GM12878 (cell line): Measurements from ENCODE around the gene MEIS2.

Experiments
- MYC ChIP-seq: IDR thresholded peaks from 2 replicates; pipeline ENCODE4 v1.6.1; 2011; ENCODE audit warnings: mild to moderate bottlenecking, low read length, moderate library complexity, inconsistent platforms; ENCODE audit not compliant: insufficient read depth, insufficient replicate concordance, insufficient read length, severe bottlenecking
- NFIC ChIP-seq: IDR thresholded peaks from 2 replicates; pipeline ENCODE4 v1.6.1; 2012; ENCODE audit warnings: low read depth, mild to moderate bottlenecking, inconsistent platforms, low read length, moderate library complexity
- PAX5 ChIP-seq: IDR thresholded peaks from 2 replicates; pipeline ENCODE4 v1.6.1; 2011; ENCODE audit warnings: low read depth, low read length, borderline replicate concordance
- TAF1 ChIP-seq: IDR thresholded peaks from 2 replicates; pipeline ENCODE4 v1.6.1; 2011; ENCODE audit warnings: mild to moderate bottlenecking, low read depth, low read length, borderline replicate concordance

DNA sequence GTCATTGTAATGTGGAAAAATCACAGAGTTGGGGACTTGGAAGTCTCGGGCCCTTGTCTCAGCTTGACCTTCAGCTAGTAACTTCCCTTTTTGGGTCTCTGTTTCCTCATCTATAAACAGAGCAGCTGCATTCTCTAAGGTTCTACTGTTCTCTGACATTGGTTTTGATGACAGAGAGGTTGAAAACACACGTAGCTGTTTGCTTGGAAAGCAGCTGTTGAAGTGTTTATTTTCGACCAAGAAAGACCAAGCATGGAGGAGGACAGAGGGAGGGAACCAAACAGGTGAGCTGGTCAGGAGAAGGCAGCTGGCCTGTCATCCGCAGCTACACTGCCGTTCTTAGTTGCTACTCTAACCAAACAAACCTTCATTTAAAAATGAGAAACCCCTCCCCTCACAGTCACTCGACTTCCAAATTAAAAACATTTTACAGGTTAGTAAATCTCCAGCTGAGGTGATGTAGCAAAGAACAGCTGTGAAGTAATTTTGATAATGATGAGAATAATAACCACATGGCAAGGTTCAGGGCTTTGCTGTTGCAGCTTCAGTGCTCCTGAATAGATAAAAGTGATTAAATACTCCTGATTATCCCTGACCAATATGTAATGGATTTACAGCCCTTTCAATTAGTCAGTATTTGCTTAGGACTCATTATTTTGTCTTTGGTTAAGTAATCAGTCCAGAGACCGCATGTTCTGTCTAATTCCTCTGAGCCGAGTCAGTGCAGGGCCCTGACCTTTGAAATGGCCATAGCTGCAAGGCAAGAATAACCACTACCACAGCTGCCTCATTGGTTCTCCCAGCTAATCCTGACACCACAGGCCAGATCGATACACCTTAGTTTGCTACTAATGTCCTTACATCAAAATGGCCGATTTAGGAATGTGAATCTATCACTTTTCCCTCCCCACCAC is 65.3 kb downstream of the MEIS2 start:
- TF ChIP-seq MYC (no peak), NFIC (no peak), PAX5 (no peak), TAF1 (no peak)
